ENCODE results near the gene CHCHD6. TPM values are rescaled to one million over a fixed set of nuclear protein-coding genes. Genes with fewer than 3 reads are reported as not detected.

The CHCHD6 gene
- total RNA-seq, 1 experiment from 2014 or later = 29.6 TPM

GRCh38 chr3:126922466-126922865 lies 218.4 kb downstream of the CHCHD6 start:
- intact Hi-C loops (cut with micrococcal nuclease) = no loop called here
- no peak for TF ChIP-seq CTCF (IDR thresholded peaks at IDR 0.05; ENCODE audit: unreplicated experiment)
- H3K27me3 Mint-ChIP-seq (ENCODE audit: insufficient read depth, unreplicated experiment) = no peaks in the 10 kb centered on the region
- H3K36me3 Mint-ChIP-seq (ENCODE audit: insufficient read depth, unreplicated experiment) = peaks cover 5% of the 10 kb centered on the region
- no peaks in the 10 kb centered on the region for H3K9me3 Mint-ChIP-seq (ENCODE audit: unreplicated experiment)
- peaks cover 36% of the 10 kb centered on the region for H3K4me1 Mint-ChIP-seq (ENCODE audit: insufficient read depth, unreplicated experiment)
- no peak overlapping the region for H3K27ac Mint-ChIP-seq (ENCODE audit: low read depth, unreplicated experiment)
- no peak overlapping the region for H3K4me3 Mint-ChIP-seq (ENCODE audit: unreplicated experiment)
- CTCF ChIA-PET = no interaction called here
- no TSS peak for BruUV-seq (replicated peaks)
- DNase-seq (ENCODE audit: unreplicated experiment) = no peak
- POLR2A ChIA-PET = no interaction called here

GRCh38 chr3:126923423-126923822 lies 219.4 kb downstream of the CHCHD6 start:
- Mint-ChIP-seq H3K27ac (ENCODE audit: low read depth, unreplicated experiment) (no peak overlapping the region), H3K9me3 (ENCODE audit: unreplicated experiment) (no peaks in the 10 kb centered on the region), H3K4me3 (ENCODE audit: unreplicated experiment) (no peak overlapping the region), H3K27me3 (ENCODE audit: insufficient read depth, unreplicated experiment) (no peaks in the 10 kb centered on the region), H3K36me3 (ENCODE audit: insufficient read depth, unreplicated experiment) (peaks cover 5% of the 10 kb centered on the region), H3K4me1 (ENCODE audit: insufficient read depth, unreplicated experiment) (peaks cover 34% of the 10 kb centered on the region)
- ChIA-PET POLR2A (interaction anchor here (0.9 kb wide), 1 partner anchor 13 kb away, joined by 3 read pairs; no protein-coding TSS in a partner anchor), CTCF (interaction anchor here (0.6 kb wide), 1 partner anchor 66 kb away, joined by 3 read pairs; no protein-coding TSS in a partner anchor)
- BruUV-seq (replicated peaks) = no TSS peak
- TF ChIP-seq CTCF (IDR thresholded peaks at IDR 0.05; ENCODE audit: unreplicated experiment) = no peak
- intact Hi-C loops (cut with micrococcal nuclease) = no loop called here
- no peak for DNase-seq (ENCODE audit: unreplicated experiment)

- DNase-seq (ENCODE audit: unreplicated experiment) = no peak
- ChIA-PET CTCF (interaction anchor here (1.1 kb wide), 1 partner anchor 172 kb away, joined by 3 read pairs; no protein-coding TSS in a partner anchor), POLR2A (interaction anchor here (0.9 kb wide), 1 partner anchor 13 kb away, joined by 3 read pairs; no protein-coding TSS in a partner anchor)
- intact Hi-C loops (cut with micrococcal nuclease) = no loop called here
- H3K9me3 Mint-ChIP-seq (ENCODE audit: unreplicated experiment) = no peaks in the 10 kb centered on the region
- TF ChIP-seq CTCF (IDR thresholded peaks at IDR 0.05; ENCODE audit: unreplicated experiment) = no peak
- no TSS peak for BruUV-seq (replicated peaks)
- H3K4me3 Mint-ChIP-seq (ENCODE audit: unreplicated experiment) = no peak overlapping the region
- H3K27ac Mint-ChIP-seq (ENCODE audit: low read depth, unreplicated experiment) = peak overlapping the region; percentile 59
- H3K36me3 Mint-ChIP-seq (ENCODE audit: insufficient read depth, unreplicated experiment) = peaks cover 5% of the 10 kb centered on the region
- peaks cover 31% of the 10 kb centered on the region for H3K4me1 Mint-ChIP-seq (ENCODE audit: insufficient read depth, unreplicated experiment)
- H3K27me3 Mint-ChIP-seq (ENCODE audit: insufficient read depth, unreplicated experiment) = no peaks in the 10 kb centered on the region
Observed at GRCh38 chr3:126923895-126924294, 219.9 kb downstream of the CHCHD6 start.

GRCh38 chr3:126924458-126924857 lies 220.4 kb downstream of the CHCHD6 start:
- no peaks in the 10 kb centered on the region for H3K27me3 Mint-ChIP-seq (ENCODE audit: insufficient read depth, unreplicated experiment)
- peaks cover 31% of the 10 kb centered on the region for H3K4me1 Mint-ChIP-seq (ENCODE audit: insufficient read depth, unreplicated experiment)
- intact Hi-C loops (cut with micrococcal nuclease) = no loop called here
- H3K36me3 Mint-ChIP-seq (ENCODE audit: insufficient read depth, unreplicated experiment) = peaks cover 5% of the 10 kb centered on the region
- H3K4me3 Mint-ChIP-seq (ENCODE audit: unreplicated experiment) = no peak overlapping the region
- no peak for TF ChIP-seq CTCF (IDR thresholded peaks at IDR 0.05; ENCODE audit: unreplicated experiment)
- ChIA-PET CTCF (interaction anchor here (0.6 to 1.1 kb wide), 2 partner anchors 11 to 173 kb away, joined by 3 to 5 read pairs; no protein-coding TSS in a partner anchor), POLR2A (interaction anchor here (0.5 to 0.9 kb wide), 4 partner anchors 14 to 867 kb away, joined by 3 to 4 read pairs (median 3); no protein-coding TSS in a partner anchor)
- no TSS peak for BruUV-seq (replicated peaks)
- H3K9me3 Mint-ChIP-seq (ENCODE audit: unreplicated experiment) = no peaks in the 10 kb centered on the region
- H3K27ac Mint-ChIP-seq (ENCODE audit: low read depth, unreplicated experiment) = peak overlapping the region; percentile 59
- peak; percentile 54 for DNase-seq (ENCODE audit: unreplicated experiment)
